Hematopoietic multipotent progenitor cell (in vitro differentiated cells): ENCODE results near the gene PSMC5. TPM values are rescaled to one million over a fixed set of nuclear protein-coding genes. Genes with fewer than 3 reads are reported as not detected.
"Not testable (repeated sequence)": the region's sequence is repeated elsewhere in the genome, so short reads cannot be mapped to it uniquely, and the experiment has no call there.

Experiments
- DNase-seq, 3 donors: peaks; one replicate each; pipeline ENCODE4 v3.0.0-alpha.2; 2011 to 2015; ENCODE audit warnings: low read depth in 2 of 3, low spot score in 2 of 3
- total RNA-seq: library from RNA; depleted of rRNA; stranded (reverse); fragments of >200 nt; gene quantifications from one replicate; pipeline ENCODE4 v1.2.3, GENCODE V29; 2012

Gene PSMC5
- total RNA-seq, 1 donor: 43.4 TPM

GRCh38 chr17:63837480-63837879 is 10.2 kb downstream of the PSMC5 start:
- DNase-seq: no peak

- DNase-seq: no peak
These were observed 10.8 kb downstream of the PSMC5 start for GRCh38 chr17:63837962-63838600.

GRCh38 chr17:63838631-63839171 is 11.5 kb downstream of the PSMC5 start:
- DNase-seq: peak in 1 of 3 donors; percentile 32

GRCh38 chr17:63840591-63841349 is 13.5 kb downstream of the PSMC5 start:
- no peak for DNase-seq

- no peak for DNase-seq
These were observed 14.3 kb downstream of the PSMC5 start for GRCh38 chr17:63841350-63842172.

- no peak for DNase-seq
These were observed 14.9 kb downstream of the PSMC5 start for GRCh38 chr17:63842173-63842539.

GRCh38 chr17:63842540-63843386 is 15.5 kb downstream of the PSMC5 start, which contains the start of gene SMARCD2:
Gene SMARCD2, minus strand, starts transcription at chr17:63842685. Its CDS starts 11 bp downstream, at chr17:63842674.
- peak; percentile 95 to 99 (median 98) for DNase-seq

- DNase-seq: peak in 2 of 3 donors; percentile 80
These were observed 16.2 kb downstream of the PSMC5 start for GRCh38 chr17:63843387-63843888.

GRCh38 chr17:63843910-63844677 is 16.9 kb downstream of the PSMC5 start:
- DNase-seq: no peak

- DNase-seq: no peak
These were observed 18.3 kb downstream of the PSMC5 start for GRCh38 chr17:63845509-63845908.

GRCh38 chr17:63847525-63848249 is 20.5 kb downstream of the PSMC5 start:
- DNase-seq: no peak

- peak; percentile 91 to 97 (median 96) for DNase-seq
These were observed 21.8 kb downstream of the PSMC5 start for GRCh38 chr17:63848834-63849689.

- DNase-seq: no peak
These were observed 23.2 kb downstream of the PSMC5 start for GRCh38 chr17:63850401-63850800.

GRCh38 chr17:63853260-63853659 is 26.0 kb downstream of the PSMC5 start:
- no peak for DNase-seq

- DNase-seq: no peak
These were observed 27.5 kb downstream of the PSMC5 start for GRCh38 chr17:63854709-63855108.

- no peak for DNase-seq
These were observed 28.0 kb downstream of the PSMC5 start for GRCh38 chr17:63855185-63855584.

- not testable (repeated sequence) for DNase-seq
These were observed 29.2 kb downstream of the PSMC5 start for GRCh38 chr17:63856425-63856824.

- no peak for DNase-seq
These were observed 32.0 kb downstream of the PSMC5 start for GRCh38 chr17:63859257-63859656.
